Myocyte (in vitro differentiated cells): ENCODE measurements around the gene ARRB1. TPM values are rescaled to one million over a fixed set of nuclear protein-coding genes. Genes with fewer than 3 reads are reported as not detected.
"Not testable (repeated sequence)": the region's sequence is repeated elsewhere in the genome, so short reads cannot be mapped to it uniquely, and the experiment has no call there.

ENCODE experiments used
- DNase-seq: peaks from one replicate; pipeline ENCODE4 v3.0.0-alpha.2; 2012; ENCODE audit warnings: low read depth
- total RNA-seq: library from RNA; depleted of rRNA; stranded (reverse); fragments of >200 nt; gene quantifications from 2 replicates; pipeline ENCODE4 v1.2.3, GENCODE V29; 2014

ARRB1 gene
- total RNA-seq, 1 donor from 2014 or later = 17.2 TPM

DNA sequence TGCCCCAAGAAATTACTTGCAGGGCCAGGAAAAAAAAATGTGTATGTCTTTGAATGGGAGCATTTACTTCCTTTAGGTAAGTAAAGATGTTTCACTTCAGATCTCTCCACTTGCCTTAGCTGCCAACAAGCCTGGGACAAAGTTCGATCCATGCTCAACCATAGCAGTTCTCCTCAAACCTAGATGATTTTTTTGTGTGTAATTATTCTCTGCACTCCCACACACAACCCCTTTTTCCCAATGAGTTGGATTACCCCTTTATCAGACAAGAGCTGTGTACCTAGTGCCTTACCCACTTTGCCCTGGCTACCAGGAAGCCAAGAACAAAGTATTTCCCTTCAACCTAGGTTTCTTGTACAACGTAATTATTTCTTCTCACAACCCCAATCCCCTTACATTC, 75.3 kb downstream of the ARRB1 start:
- no peak for DNase-seq

DNA sequence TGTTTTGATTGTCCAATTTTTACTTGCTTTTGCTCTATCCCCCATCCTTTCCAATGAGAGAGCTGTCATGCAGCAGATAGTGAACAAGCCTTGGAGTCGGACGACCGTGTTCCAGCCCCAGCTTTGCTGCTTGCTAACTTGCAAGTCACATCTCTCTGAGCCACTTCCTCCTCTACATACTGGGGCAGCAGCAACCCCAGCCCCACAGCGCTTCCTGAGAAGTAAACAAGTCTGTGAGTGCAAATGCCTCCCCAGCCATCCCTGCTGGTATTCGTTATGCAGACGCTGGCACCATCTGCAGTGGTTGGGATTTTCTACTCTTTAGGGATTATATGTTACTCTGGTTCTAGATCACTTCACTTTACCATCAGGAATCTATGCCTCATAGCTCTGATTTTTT, 75.9 kb downstream of the ARRB1 start:
- DNase-seq = no peak

DNA sequence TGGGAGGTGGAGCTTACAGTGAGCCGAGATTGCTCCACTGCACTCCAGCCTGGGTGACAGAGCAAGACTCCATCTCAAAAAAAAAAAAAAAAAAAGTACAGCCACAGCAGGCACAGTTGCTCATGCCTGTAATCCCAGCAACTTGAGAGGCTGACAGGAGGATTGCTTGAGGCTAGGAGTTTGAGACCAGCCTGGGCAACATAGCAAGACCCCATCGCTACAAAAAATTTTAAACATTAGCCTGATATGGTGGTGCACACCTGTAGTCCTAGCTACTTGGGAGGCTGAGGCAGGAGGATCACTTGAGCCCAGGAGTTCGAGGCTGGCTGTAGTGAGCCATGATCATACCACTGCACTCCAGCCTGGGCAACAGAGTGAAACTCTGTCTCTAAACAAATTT, 76.7 kb downstream of the ARRB1 start:
- not testable (repeated sequence) for DNase-seq

DNA sequence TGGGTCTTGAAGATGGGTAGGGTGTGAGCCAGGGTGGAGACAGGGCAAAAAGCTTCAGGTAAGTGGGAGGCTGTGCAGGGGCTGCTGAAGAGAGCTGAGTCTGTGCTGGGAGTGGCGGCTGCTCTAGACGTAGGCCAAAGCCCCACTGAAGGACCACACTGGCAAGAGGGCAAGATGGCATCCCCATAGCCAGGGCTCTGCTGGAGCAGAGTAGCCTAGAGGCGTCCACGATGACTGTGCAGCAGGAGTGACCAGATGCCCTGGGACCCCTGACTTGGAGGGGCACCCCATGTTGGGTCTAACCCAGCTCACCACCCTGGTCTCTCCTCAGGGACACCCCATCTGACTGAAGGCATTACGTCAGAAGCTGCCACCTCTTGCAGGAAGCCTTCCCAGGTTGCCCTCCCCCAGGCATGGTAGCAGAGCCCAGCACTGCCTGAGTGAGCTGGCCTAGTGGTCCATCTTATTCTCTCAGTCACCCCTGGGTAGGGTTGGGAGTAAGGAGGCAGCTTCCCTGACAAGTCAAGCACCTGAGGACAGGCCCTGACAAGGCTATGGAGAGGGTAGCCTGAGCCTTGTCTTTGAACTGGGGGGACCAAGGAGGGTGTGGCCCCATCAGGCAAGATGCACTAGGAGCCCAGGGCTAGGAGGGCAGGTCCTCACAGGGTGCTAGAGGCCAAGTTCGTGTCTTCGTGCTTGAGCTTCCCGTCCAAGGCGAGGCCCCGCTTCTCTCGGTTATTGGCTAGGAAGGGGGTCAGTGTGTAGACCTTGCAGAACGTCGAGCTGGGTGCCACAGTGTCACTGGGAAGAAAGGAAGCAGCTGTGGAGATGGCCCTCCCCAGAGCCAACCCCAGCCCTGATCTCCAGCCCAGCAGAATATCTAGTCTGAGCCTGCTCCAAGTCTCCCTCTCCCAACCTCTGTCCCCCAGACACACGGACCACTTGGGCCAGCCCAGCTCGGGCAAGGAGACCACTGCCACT, 77.8 kb downstream of the ARRB1 start:
- DNase-seq = no peak

DNA sequence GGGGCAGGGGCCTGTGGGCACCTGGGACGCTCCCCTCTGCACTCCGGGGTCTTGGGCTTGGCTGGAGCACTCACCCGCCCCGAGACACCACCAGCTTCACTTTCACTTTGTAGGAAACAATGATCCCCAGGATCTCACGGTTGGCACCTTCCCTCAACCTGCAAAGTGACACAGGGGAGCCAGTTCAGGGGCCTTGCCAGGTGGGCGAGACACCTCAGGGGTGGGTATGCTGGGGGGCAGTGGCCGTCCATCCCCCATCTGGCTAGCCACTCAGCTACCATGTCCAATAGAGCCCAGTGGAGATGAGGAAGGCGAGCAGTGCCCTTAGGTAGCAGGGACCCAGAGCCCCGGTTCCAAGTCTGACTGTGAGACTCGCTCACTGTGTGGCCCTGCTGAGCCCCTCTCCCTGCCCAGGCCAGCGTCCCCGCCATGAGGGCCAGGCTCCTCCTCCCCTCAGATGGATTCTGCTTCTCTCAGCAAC, 78.6 kb downstream of the ARRB1 start:
- DNase-seq = no peak

DNA sequence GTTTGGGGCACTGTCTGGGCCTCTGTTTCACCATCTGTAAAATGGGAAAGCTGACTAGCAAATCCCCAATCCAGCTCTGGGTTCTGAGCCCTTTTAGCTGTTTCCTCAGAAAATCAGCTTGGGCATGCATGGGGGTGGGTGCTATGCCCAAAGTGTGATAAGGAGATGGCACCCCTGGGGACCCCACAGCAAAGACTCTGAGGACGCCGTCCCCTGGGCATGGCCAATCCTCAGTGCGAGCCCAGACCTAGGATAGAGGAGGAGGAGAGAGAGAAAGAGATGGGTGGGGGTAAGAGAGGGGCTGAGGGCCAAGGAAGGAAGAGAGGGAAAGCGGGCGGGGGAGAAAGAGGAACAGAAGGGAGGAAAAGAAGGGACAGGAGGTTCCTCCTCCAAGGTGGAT, 79.1 kb downstream of the ARRB1 start:
- no peak for DNase-seq

DNA sequence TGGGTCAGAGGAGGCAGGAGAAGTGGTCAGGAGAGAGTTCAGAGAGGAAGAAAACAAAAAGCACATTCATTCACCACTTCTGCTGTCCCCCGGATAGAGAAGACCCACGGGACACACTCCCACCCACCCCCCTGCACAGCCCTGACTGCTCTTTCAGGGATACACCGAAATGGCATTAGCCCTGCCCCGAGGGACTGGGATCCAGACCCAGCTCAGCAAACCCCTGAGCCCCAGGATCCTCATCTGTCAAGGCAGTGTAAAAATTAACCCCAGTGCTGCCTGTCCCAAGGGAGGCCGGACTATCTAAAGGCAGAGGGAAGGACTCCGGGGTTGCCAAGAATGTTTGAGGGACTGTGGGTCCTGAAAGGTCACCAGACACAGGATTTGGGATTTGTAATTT, 79.7 kb downstream of the ARRB1 start:
- DNase-seq = no peak

DNA sequence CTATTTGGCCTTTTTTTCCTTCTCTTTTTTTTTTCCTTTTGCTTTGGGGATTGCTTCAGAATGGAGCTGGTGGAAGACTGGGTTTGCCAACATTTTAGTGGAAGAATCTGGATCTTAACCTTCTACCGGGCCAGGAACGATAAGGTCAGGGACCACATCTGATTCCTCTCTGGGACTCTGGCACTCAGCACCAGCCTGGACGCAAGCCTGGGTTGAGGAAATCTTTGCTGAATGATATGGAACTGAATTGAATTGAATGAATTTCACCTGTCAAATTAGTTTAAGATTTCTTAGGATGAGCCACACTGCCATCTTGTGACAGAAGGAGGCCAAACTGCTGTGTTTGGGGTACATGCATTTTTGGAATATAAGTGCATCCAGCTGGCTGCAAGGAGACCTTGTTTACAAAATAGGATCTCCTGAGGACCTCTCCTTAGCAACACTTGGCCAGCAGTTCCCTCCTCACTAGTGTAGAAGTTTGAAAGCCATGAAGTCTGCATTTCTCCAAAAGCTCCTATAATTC, 80.5 kb downstream of the ARRB1 start:
- no peak for DNase-seq

DNA sequence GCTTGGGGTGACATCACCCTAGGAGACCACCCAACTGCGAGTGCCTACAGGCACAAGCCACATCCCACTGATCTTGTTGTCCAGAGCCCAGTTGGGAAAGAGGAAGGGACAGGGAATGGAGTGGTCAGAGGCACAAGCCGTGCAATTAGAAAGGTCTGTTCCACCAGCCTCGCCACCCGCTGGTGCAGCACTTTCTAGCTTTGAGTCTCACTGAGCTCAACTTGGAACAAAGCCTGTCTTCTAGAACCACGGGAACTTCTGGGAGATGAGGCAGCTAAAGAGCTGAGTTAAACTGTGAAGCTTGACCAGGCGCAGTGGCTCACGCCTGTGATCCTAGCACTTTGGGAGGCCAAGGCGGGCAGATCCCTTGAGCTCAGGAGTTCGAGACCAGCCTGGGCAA, 81.6 kb downstream of the ARRB1 start:
- DNase-seq = no peak

DNA sequence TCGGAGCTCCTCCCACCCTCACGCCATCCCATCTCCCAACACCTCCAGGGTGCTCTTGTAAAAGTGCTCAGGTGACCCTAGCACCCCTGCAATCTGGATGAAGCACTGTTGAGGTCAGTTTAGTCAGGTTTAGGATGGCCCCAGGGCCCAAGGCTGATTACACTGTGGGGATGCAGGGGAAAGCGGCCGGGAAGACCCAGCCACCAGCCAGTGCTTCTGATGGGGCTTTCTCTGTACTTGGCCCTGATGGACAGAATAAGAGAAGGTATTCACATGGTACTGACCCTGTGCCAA, 82.1 kb downstream of the ARRB1 start:
- DNase-seq = no peak

DNA sequence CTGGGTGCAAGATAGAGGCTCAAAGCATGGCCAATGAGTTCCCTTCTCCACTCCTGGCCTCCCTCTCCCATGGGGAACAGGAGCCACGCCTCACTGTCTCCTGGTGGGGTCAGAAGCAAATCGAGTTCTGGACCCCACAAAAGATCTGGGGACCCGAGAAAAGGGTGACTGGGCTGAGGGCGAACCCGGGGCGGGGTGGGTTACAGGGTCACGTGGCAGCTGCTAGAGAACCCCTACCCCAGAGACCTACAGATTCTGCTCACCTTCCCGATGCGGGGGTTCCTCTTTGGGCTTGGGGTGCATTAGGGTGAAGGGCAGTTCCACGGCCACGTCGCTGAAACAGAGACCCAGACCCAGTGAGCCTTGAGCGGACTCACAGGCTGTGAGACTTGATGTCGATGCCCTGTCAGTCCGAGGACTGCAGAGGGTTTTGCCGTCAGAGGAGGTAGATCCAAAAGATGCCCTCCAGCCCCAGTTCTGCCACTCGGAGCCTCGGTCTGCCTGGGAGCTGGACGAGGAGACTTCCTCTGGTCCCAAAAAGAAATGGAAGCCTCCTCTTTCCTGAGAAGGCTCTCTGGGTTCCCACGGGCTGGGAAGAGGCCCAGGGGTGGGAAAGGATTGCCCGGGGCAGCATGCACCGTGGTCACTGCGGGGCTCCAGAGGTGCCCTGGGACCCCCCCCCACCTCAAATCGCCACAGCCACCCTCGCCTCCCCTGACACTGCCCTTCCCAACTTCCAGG, 82.7 kb downstream of the ARRB1 start:
- DNase-seq = no peak

DNA sequence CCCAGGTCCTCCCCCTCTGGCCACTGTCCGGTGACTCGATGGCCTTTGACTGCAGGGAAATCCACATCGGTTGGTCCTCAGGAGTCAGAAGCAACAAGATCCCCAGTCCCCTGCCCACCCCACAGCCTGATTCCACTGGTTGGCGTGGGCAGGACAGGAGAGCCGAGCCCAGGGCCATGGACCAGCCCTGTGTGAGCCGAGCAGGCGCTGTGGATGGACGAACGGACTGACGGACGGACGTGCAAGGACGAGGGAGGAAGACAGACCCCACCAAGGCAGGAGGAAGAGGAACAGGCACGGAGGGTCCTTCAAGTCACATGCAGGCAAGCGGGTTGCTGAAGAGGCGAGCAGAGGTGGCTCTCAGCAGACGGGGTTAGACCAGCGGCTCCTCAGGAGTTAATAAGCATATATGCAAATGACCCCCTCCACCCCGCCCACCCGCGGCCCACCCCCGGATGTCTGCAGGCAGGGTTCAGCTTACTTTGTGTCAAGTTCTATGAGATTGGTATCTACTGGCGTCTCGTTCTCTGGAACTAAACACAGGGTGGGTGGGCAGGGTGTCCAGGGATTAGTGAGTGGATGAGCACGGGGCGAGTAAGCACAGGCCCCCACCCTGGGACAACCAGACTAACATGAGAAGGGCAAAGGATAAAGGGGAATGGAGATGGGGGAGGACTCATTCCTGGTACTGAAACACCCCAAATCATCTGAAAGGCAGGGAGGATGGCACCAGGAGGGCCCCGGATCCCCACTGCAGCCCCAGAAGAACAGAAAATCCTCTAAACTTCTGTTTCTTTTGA, 84.1 kb downstream of the ARRB1 start:
- DNase-seq = no peak

DNA sequence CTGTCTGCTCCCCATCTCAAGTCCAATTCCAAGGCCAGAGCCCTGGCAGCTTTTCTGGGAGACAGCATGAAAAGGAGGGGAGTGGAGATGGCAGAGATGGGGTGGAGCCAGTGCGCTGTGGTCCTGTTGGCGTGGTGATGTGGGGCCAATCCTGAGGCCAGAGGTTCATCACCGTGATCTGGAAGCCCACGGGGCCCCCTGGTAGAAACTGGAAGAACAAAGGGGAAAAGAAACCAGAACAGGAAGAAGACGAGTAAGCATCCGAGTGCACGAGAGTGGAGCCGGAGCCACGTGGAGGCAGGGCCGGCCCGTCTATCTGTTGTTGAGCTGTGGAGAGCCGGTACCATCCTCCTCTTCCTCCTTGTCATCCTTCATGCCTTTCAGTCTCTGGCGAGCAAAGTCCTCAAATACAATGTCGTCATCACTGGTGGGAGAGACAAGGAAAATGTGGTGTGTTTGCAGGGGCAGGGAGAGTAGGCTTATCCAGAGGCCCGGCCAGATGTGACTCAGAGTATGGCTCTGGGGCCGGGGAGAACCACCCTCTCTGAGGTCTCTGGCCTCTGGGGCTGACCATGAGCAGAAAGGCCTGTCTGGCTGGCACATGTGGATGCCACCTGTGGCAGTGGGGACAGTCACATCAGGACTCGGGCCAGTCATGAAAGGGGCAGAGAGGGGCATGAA, 85.5 kb downstream of the ARRB1 start:
- DNase-seq = no peak

DNA sequence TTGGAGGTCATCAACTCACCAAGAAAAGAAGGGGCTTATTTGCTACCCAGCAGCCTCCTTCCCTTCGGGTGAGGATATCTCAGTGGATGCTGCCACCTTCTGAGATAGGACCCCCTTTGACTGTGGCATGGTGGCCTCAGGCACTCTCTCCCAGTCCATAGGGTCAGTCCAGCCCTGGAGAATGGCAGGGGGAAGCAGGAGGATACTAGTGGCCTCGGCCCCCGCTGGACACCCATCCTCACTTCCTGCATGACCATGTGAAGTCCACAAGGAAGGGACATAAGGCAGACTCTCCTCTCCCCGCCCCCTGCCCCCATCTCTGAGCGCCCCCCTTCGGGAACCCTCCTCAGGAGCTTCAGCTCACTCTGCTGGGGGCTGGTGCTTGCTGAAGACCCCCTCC, 86.5 kb downstream of the ARRB1 start:
- DNase-seq = no peak

DNA sequence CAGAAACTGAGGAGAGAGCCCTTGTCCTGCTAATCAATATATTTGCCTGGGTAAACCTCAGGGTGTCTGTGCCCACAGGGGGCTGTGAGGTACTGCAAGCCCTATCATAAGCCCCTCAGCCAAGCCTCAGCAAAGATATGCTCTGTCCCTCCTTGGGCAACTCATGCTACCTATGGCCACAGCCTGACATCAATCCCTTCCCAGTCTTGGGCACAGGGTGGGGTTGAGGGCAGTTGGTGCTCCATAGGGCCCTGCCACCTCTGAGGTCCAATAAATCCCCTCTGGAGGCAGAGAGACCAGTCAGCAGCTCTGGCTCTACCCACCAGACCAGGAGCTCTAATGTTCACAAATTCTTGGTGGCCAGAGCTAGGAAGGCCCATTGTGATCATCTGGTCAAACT, 87.1 kb downstream of the ARRB1 start:
- no peak for DNase-seq

DNA sequence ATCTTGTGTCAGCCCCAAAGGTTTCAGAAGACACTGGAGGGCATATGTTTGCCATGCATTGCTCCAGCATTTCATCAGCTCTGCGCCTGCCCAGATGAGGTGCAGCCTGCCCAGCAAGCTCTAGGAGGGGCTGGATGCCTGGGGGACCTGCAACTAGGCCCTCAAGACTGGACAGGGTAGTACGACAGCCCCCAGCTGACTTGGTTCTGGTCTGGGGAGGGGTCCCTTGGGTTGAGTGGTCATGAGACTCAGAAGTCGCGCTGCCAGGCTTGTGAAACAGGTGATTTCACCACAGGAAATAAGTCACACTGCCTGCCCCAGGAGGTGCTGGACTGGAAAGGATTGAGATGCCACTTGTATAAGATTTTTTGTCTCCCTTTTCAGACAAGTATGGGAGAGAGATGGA, 87.5 kb downstream of the ARRB1 start:
- DNase-seq = no peak

DNA sequence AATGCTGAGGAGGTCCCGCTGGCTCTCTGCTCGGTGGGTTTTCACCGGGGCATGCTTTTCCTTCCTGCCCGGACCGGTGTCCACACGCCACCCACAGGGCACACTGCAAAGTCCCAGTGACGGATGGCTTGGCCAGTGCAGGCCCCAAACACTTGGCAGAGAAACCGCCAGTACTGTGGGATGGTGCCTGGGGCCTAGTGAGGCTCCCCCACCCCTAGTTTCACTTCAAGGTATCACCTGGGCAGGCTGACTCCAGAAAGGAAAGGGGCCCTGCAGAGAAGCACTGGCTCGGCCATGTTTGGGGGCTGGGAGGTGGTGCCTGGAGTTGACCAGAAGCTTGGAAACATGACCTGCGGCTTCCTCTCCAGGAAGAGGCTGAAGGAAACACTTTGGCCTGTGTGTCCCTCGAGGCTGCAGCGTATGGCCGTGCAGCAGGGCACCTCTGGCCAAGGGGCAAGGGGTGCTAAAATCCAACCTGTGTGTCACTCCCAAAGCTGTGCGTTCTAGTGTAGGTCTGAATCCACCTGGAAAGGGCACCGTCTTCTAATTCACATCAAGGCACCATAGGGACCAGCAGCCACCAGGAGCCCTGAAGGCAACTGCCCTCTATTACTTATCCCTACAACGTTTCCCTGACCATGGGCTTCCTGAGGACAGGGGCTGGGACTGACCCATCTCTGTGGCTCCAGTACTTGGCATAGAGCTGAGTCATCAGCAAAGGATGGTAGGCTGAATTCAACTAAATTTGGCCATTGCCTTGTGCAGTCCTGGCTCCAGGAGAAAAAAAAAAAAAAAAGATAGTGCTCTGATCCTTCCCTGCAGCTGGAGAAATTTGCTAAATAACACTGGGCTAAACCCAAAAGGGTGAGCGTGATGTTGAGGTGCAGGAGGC, 88.3 kb downstream of the ARRB1 start:
- DNase-seq = peak; percentile 10

DNA sequence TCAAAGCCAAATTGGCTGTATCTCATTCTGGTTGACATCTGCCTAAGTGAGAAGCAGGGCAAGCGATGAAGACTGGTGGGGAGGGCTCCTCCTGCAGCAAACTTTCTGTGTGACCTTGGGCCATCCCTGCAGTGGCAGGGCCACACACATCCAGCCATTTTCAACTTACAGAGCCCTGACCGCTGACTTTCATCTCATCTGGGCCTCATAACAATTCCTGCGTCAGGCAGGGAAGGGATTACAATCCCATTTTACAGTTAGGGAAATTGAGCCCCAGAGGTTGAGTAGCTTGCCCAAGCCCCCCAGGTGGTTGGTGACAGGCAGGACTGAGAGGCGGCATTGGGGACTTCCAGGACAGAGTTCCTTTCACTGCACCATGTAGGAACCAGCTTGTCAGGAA, 89.0 kb downstream of the ARRB1 start:
- no peak for DNase-seq

DNA sequence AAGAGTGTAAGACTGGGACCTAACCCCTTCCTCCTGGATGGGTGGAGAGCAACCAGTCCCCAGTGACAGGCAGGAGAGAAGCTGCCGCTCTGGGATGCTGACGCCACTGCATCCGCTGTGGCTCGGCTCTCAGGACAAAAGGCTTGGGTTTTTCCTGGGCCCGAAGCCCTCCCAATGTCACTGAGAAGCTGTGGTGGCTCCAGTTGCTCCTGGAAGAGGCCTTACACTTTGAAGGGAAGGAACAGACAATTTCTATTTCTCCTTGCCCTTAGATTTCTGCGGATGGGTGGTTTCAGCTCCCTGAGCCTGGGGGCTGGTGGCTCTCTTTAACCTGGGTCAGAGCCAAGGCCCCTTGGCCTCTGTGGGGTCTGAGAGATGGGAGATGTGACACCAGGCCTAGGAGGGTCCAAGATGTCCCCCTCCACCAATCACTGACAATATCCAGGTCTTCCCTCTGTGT, 89.5 kb downstream of the ARRB1 start:
- DNase-seq = no peak
